WI38 (cell line): Measurements from ENCODE around the gene PRSS33.

ENCODE experiments used
- H3K4me3 ChIP-seq: 2 replicates; pipeline ENCODE4 v1.5.1; 2011; ENCODE audit warnings: low read depth, mild to moderate bottlenecking, control low read depth, low read length
- TF ChIP-seq, protein P1 (sequence below): IDR thresholded peaks from 2 replicates; pipeline ENCODE4 v1.5.1; 2012; ENCODE audit warnings: low read depth, mild to moderate bottlenecking, control low read depth, low read length

Gene PRSS33

GRCh38 chr16:2769100-2769529, 18.2 kb downstream of the PRSS33 start:
- TF ChIP-seq, protein P1, sequence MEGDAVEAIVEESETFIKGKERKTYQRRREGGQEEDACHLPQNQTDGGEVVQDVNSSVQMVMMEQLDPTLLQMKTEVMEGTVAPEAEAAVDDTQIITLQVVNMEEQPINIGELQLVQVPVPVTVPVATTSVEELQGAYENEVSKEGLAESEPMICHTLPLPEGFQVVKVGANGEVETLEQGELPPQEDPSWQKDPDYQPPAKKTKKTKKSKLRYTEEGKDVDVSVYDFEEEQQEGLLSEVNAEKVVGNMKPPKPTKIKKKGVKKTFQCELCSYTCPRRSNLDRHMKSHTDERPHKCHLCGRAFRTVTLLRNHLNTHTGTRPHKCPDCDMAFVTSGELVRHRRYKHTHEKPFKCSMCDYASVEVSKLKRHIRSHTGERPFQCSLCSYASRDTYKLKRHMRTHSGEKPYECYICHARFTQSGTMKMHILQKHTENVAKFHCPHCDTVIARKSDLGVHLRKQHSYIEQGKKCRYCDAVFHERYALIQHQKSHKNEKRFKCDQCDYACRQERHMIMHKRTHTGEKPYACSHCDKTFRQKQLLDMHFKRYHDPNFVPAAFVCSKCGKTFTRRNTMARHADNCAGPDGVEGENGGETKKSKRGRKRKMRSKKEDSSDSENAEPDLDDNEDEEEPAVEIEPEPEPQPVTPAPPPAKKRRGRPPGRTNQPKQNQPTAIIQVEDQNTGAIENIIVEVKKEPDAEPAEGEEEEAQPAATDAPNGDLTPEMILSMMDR, result no peak
- H3K4me3 ChIP-seq, result no peak overlapping the region

- TF ChIP-seq, protein P1, result no peak
- H3K4me3 ChIP-seq, result no peak overlapping the region
Measured at GRCh38 chr16:2768403-2769089, 18.8 kb downstream of the PRSS33 start.

DNA sequence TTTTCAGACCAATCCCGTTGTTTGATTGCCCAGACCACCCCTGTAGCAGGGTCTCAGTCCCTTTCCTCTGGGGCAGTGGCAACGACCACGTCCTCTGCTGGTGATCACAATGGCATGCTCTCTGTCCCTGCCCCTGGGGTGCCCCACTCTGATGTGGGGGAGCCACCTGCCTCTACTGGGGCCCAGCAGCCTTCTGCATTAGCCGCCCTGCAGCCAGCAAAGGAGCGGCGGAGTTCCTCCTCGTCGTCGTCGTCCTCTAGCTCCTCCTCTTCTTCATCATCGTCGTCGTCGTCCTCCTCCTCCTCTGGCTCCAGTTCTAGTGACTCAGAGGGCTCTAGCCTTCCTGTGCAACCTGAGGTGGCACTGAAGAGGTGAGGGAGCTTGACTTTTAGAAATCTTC, 19.5 kb downstream of the PRSS33 start:
- H3K4me3 ChIP-seq, result no peak overlapping the region
- TF ChIP-seq, protein P1, result no peak

DNA sequence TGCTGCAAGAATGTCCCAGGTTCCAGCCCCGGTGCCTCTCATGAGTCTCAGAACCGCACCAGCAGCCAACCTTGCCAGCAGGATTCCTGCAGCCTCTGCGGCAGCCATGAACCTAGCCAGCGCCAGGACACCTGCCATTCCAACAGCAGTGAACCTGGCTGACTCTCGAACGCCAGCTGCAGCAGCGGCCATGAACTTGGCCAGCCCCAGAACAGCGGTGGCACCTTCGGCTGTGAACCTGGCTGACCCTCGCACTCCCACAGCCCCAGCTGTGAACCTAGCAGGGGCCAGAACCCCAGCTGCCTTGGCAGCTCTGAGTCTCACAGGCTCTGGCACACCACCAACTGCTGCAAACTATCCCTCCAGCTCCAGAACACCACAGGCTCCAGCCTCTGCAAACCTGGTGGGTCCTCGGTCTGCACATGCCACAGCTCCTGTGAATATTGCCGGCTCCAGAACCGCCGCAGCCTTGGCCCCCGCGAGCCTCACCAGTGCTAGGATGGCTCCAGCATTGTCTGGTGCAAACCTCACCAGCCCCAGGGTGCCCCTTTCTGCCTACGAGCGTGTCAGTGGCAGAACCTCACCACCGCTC, 20.1 kb downstream of the PRSS33 start:
- TF ChIP-seq, protein P1, result no peak

DNA sequence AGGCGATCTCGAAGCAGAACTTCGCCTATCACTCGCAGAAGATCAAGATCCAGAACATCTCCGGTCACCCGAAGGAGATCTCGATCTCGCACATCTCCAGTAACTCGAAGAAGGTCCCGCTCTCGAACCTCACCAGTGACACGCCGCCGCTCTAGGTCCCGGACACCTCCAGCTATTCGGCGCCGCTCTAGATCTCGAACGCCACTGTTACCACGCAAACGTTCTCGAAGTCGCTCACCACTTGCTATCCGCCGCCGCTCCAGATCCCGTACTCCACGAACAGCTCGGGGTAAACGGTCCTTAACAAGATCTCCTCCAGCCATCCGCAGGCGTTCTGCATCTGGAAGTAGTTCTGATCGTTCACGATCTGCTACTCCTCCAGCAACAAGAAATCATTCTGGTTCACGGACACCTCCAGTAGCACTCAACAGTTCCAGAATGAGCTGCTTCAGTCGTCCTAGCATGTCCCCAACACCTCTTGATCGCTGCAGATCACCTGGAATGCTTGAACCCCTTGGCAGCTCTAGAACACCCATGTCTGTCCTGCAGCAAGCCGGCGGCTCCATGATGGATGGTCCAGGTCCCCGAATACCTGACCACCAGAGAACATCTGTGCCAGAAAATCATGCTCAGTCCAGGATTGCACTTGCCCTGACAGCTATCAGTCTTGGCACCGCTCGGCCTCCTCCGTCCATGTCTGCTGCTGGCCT, 20.8 kb downstream of the PRSS33 start:
- TF ChIP-seq, protein P1, result no peak
- H3K4me3 ChIP-seq, result no peak overlapping the region

More for the DNA sequence above, 20.1 kb downstream of the PRSS33 start:
- H3K4me3 ChIP-seq, result no peak overlapping the region

GRCh38 chr16:2765462-2766404, 21.6 kb downstream of the PRSS33 start:
- TF ChIP-seq, protein P1, result no peak
- H3K4me3 ChIP-seq, result no peak overlapping the region
